T-helper 1 cell (primary cell): ENCODE results near the gene CACNA1F.
"Not testable (repeated sequence)": the region's sequence is repeated elsewhere in the genome, so short reads cannot be mapped to it uniquely, and the experiment has no call there.

ENCODE experiments used
- DNase-seq, 5 donors: peaks; one replicate each; pipeline ENCODE4 v3.0.0-alpha.2; 2012 to 2020

CACNA1F gene

DNA sequence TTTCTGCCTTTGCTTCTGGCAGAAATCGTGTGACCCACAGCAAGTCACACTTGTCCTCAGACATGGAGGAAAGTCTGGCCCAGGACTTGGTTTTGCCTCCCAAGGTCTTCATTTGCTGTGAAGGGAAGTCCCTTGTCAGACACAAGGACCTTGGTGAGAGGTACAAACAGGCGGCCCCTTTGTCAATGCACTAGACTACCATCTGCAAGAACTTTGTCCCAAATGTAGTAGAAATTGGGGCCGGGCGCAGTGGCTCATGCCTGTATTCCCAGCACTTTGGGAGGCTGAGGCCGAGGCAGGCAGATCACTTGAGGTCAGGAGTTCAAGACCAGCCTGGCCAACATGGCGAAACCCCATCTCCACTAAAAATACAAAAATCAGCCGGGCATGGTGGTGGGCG, 59.6 kb downstream of the CACNA1F start:
- not testable (repeated sequence) for DNase-seq

- peak; percentile 39 to 86 (median 45) for DNase-seq
These were observed 60.8 kb downstream of the CACNA1F start for GRCh38 chrX:49172280-49172780.

GRCh38 chrX:49171752-49172279, 61.3 kb downstream of the CACNA1F start, which contains the start of gene PLP2:
Gene PLP2 (plus strand): TSS chrX:49171898. CDS start chrX:49172001, 103 bp downstream.
- peak; percentile 47 to 73 (median 59) for DNase-seq

DNA sequence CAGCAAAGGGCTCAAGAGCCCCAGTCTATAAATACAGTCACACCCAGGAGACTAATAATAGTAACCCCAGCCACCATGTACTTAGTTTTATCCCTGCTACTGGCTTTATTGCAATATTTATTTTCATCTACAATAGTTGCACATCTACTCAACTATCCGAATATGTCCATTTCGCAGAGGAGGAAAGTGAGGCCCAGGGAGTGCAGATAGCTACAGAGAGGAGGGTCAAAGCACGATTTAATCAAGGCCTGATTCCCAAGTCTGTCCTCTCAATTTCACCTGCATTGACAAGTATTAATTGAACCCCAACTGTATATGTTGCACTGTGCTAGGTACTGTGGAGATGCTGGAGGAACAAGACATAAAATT, 65.4 kb downstream of the CACNA1F start:
- DNase-seq, result no peak

- DNase-seq, result peak; percentile 45 to 81 (median 53)
These were observed 66.0 kb downstream of the CACNA1F start for GRCh38 chrX:49166914-49167739.

DNA sequence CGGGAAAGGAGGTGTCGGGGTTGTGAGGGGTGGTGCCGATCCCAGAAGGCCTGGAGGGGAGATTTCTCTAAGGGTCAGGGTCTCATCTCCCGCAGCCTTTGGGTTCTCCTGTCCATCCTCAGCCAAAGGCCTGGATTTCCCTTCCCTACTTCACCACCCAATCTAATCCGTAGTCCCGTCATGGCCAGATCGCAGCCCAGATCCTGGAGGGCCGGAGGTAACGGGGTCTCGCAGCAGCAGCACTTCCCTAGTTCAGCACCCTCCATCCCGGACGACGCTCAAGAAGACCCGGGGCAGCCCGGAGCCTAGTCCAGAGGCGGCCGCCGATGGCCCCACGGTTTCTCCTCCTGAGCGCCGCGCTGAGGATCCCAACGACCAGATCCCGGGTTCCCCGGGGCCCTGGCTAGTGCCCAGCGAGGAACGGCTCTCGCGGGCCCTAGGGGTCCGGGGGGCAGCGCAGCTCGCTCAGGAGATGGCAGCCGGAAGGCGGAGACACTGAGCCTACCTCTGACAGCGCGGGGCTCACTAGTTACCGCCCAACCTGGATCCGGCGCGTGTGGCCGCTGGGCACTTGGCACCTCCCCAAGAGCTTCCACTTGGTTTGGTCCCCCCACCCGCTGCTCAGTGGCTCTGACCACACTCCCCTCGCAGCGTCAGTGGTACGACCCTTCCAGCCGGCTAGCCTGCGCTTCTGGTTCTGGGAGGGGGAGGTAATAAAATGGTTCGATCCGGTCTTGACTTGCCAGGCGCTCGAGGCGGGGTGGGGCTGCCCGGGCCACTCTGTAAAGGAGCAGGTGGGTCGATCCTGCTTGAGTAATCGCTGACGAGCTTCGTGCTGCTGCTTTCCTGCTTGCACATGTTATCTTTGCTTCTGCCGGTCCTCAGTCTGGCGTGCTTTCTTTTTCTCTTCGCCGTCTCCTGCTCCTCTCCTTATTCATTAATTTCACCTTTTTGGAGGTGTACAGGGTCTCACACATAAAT, 66.9 kb downstream of the CACNA1F start:
- DNase-seq, result peak; percentile 46 to 87 (median 60)

DNA sequence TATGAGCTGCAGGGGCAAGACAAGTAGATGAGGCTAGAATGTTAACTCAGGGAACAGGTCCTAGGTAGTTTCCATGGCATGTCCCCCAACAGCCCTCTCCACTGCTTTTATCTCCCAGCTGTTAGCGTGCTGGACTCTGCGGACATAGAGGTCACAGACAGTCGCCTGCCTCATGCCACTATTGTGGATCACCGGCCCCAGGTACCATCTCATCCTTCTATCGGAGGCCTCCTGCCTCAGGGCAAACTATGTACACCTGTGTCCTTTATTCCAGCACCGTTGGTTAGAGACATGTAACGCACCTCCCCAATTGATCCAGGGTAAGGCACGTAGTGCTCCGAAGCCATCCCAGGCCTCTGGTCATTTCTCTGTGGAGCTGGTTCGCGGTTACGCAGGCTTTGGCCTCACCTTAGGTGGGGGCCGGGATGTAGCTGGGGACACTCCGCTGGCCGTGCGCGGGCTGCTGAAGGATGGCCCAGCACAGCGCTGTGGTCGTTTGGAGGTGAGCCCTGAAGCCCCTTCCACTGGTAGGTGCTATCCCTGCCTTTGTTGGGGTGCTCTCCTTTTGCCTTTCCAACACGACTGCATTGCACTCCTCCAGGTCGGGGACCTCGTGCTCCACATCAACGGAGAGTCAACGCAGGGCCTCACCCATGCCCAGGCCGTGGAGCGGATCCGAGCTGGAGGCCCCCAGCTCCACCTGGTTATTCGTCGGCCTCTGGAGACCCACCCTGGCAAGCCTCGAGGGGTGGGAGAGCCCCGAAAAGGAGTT, 68.4 kb downstream of the CACNA1F start:
- DNase-seq, result no peak

DNA sequence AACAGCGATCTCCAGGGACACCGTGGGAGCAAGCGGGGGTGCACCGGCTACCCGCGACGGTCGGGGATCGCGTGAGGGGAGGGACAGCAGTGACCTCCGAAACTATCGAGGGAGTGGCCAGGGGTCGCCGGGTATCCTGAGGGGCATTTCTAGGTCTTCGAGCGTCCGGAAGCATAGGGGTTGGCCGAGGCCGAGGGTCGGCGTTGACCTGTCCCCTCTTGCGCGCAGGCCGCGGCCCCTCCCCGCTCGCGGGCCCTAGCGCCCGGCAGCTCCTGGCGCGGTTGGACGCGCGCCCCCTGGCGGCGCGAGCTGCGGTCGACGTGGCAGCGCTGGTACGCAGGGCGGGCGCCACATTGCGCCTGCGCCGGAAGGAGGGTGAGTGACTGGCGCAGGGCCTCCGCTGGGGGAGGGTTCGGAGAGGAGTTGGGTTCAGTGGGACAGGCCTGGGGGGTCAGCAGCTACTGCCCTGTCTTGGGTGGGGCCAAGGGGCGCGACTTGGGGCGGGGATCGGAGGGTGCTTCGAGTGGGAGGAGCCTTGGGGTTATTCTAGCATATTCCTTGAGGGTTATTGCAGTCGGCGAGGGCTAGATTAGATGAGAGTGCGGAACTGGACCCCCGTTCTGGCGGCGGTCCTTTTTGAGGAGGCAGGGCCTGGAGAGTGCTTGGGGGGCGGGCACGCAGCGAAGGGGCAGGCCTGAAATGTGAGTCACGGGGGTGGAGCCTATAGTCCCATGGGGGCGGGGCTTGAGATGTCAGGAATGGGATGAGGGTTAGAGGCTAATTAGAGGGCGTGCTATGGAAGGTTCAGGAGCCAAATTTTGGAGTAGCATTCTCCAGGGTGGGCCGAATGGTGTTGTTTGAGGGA, 69.4 kb downstream of the CACNA1F start:
- peak; percentile 64 to 85 (median 71) for DNase-seq

GRCh38 chrX:49162620-49163019, 70.5 kb downstream of the CACNA1F start, which contains the start of gene MAGIX:
Gene MAGIX (plus strand): TSS chrX:49162758. CDS start chrX:49162890, 132 bp downstream.
- DNase-seq, result no peak

GRCh38 chrX:49161632-49162031, 71.5 kb downstream of the CACNA1F start:
- DNase-seq, result no peak

DNA sequence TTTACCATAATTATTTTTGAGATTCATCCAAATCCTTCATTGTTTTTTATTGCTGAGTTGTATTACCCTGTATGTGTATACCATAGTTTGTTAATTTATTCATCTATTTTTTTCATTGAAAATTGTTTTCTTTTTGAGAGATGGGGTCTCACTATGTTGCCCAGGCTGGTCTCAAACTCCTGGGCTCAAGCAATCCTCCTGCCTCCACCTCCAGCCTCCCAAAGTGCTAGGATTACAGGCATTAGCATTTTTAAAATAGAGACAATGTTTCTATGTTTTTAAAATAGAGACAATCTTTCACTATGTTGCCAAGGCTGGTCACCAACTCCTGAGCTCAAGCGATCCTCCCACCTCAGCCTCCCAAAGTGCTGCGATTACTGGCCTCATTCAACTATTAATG, 72.2 kb downstream of the CACNA1F start:
- DNase-seq, result no peak

DNA sequence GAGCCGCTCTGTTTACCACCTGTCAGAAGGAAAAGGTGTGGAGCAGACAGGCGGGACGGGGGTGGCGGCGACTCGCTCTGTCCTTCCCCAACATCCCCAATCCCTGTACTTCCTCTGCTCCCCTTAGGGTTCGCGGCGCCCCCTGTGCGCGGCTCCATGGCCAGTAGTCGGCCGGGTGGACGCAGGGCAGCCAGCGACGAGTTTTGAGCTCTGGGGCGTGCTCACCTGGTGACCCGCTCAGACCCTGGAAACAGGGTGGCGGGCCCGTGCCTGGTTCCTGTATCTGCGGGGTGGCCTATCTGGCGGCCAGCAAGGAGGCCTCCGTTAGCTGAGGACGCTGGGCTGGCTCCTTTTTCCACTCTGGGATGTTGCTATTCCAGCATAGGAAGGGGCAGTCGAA, 75.9 kb downstream of the CACNA1F start:
- no peak for DNase-seq

- DNase-seq, result peak; percentile 69 to 86 (median 80)
These were observed 77.0 kb downstream of the CACNA1F start for GRCh38 chrX:49155900-49156837.

GRCh38 chrX:49155243-49155899, 77.8 kb downstream of the CACNA1F start:
- DNase-seq, result peak in 2 of 5 donors; percentile 37 to 53
